A549 (cell line): ENCODE measurements around the gene TGM4. TPM values are rescaled to one million over a fixed set of nuclear protein-coding genes. Genes with fewer than 3 reads are reported as not detected.

ENCODE experiments used
- ATAC-seq, 2 experiments: fragments of 200-7000 bp in 1 of 2; fragments of >200 bp in 1 of 2; cut with Nextera tagmentation in 1 of 2; cut with Tn5 transposase in 1 of 2; 3 replicates each; pipeline versions ENCODE4 v1.8.0 to v1.9.1; 2018 to 2020; ENCODE audit warnings: mild to moderate bottlenecking in 1 of 2, moderate library complexity in 1 of 2
- CTCF ChIA-PET: fragments of 300-600 bp; sonication (Branson Sonifier 250); formaldehyde crosslinking; extraction: SDS; loops from one replicate; lab custom pipeline; 2021; ENCODE audit warnings: antibody characterized with exemption, inconsistent platforms; lab: Yijun Ruan, JAX
- POLR2A ChIA-PET: fragments of 350-600 bp; formaldehyde crosslinking; extraction: SDS; loops from one replicate; lab custom pipeline; 2021; ENCODE audit warnings: antibody characterized with exemption, inconsistent platforms; lab: Yijun Ruan, JAX
- DNase-seq, 2 experiments: peaks; one replicate each; pipeline versions ENCODE4 v3.0.0 to v3.0.0-alpha.2; 2011 to 2016; ENCODE audit warnings: low read depth in 1 of 2, low spot score in 1 of 2
- FAIRE-seq: peaks from 2 replicates; lab custom pipeline; 2011; peaks lifted over from hg19 to GRCh38; lab: Jason Lieb, UNC
- H3K27ac ChIP-seq, 2 experiments: fragments of >200 bp; sonication (Bioruptor Twin); formaldehyde crosslinking; 3 replicates each; pipeline ENCODE4 v1.5.1; 2016 to 2017
- H3K4me1 ChIP-seq: fragments of >200 bp; sonication (Bioruptor Twin); formaldehyde crosslinking; 3 replicates; pipeline ENCODE4 v1.6.1; 2016
- H3K4me2 ChIP-seq: fragments of >200 bp; sonication (Bioruptor Twin); formaldehyde crosslinking; 3 replicates; pipeline ENCODE4 v1.6.1; 2016
- H3K4me3 ChIP-seq: fragments of >200 bp; sonication (Bioruptor Twin); formaldehyde crosslinking; 3 replicates; pipeline ENCODE4 v1.5.1; 2016
- H3K9me3 ChIP-seq: fragments of >200 bp; sonication (Bioruptor Twin); formaldehyde crosslinking; 3 replicates; pipeline ENCODE4 v1.6.1; 2016
- BHLHE40 ChIP-seq: IDR thresholded peaks from 2 replicates; pipeline ENCODE4 v1.6.1; 2012; ENCODE audit warnings: low read depth, low read length, inconsistent platforms
- CBX2 ChIP-seq: fragments of 200-600 bp; sonication (generic); IDR thresholded peaks from 2 replicates; pipeline ENCODE4 v1.6.1; 2016; ENCODE audit warnings: low read depth, mild to moderate bottlenecking, borderline replicate concordance
- CHD4 ChIP-seq: fragments of 200-600 bp; sonication (generic); IDR thresholded peaks from 2 replicates; pipeline ENCODE4 v1.6.1; 2016; ENCODE audit warnings: antibody characterized with exemption, mild to moderate bottlenecking, borderline replicate concordance
- E2F6 ChIP-seq: IDR thresholded peaks from 2 replicates; pipeline ENCODE4 v1.6.1; 2012; ENCODE audit warnings: low read depth, borderline replicate concordance
- FOXS1 ChIP-seq: fragments of 250-450 bp; sonication (Bioruptor Pico); IDR thresholded peaks from 2 replicates; pipeline ENCODE4 v1.5.0; 2020; ENCODE audit warnings: mild to moderate bottlenecking, moderate library complexity
- GATA3 ChIP-seq: IDR thresholded peaks from 2 replicates; pipeline ENCODE4 v1.6.1; 2012; ENCODE audit warnings: borderline replicate concordance
- HES2 ChIP-seq: fragments of >200 bp; sonication (Bioruptor Twin); formaldehyde crosslinking; IDR thresholded peaks from 2 replicates; pipeline ENCODE4 v1.6.1; 2016
- HEYL ChIP-seq: fragments of 250-450 bp; sonication (Bioruptor Pico); IDR thresholded peaks from 2 replicates; pipeline ENCODE4 v1.8.0; 2021; ENCODE audit warnings: mild to moderate bottlenecking, moderate library complexity
- HOXA7 ChIP-seq: fragments of 250-450 bp; sonication (Bioruptor Pico); IDR thresholded peaks from 2 replicates; pipeline ENCODE4 v1.5.0; 2020; ENCODE audit warnings: mild to moderate bottlenecking, moderate library complexity
- HOXB5 ChIP-seq: fragments of 250-450 bp; sonication (Bioruptor Pico); IDR thresholded peaks from 2 replicates; pipeline ENCODE4 v1.5.0; 2020; ENCODE audit warnings: mild to moderate bottlenecking, moderate library complexity
- JUNB ChIP-seq: fragments of >200 bp; sonication (Bioruptor Twin); formaldehyde crosslinking; IDR thresholded peaks from 2 replicates; pipeline ENCODE4 v1.6.1; 2016
- KDM1A ChIP-seq: fragments of 200-600 bp; sonication (generic); IDR thresholded peaks from 2 replicates; pipeline ENCODE4 v1.6.1; 2016; ENCODE audit warnings: low read depth, mild to moderate bottlenecking
- MAFK ChIP-seq: fragments of 450-650 bp; IDR thresholded peaks from 2 replicates; pipeline ENCODE4 v1.6.1; 2014; ENCODE audit not compliant: partially characterized antibody
- NPAS2 ChIP-seq: fragments of 250-450 bp; sonication (Bioruptor Pico); IDR thresholded peaks from 2 replicates; pipeline ENCODE4 v1.8.0; 2022; ENCODE audit warnings: mild to moderate bottlenecking, moderate library complexity, borderline replicate concordance
- NR3C1 ChIP-seq: fragments of >200 bp; sonication (Bioruptor Twin); formaldehyde crosslinking; IDR thresholded peaks from 3 replicates; pipeline ENCODE4 v1.6.1; 2017
- PHF8 ChIP-seq: fragments of 200-600 bp; sonication (generic); IDR thresholded peaks from 2 replicates; pipeline ENCODE4 v1.6.1; 2016; ENCODE audit warnings: low read depth, mild to moderate bottlenecking, antibody characterized with exemption, moderate library complexity, borderline replicate concordance
- POLR2AphosphoS2 ChIP-seq: conservative IDR thresholded peaks from 2 replicates; pipeline ENCODE4 v1.6.1; 2012; ENCODE audit warnings: low read length, improper control_type of control experiment, inconsistent platforms
- RCOR1 ChIP-seq: fragments of 150-350 bp; IDR thresholded peaks from 2 replicates; pipeline ENCODE4 v1.6.1; 2014; ENCODE audit warnings: antibody characterized with exemption, low read length, low read depth
- REST ChIP-seq: fragments of 200-600 bp; sonication (generic); IDR thresholded peaks from 2 replicates; pipeline ENCODE4 v1.6.1; 2016; ENCODE audit warnings: antibody characterized with exemption, mild to moderate bottlenecking, moderate library complexity
- ZC3H11A ChIP-seq: fragments of 450-650 bp; IDR thresholded peaks from 2 replicates; pipeline ENCODE4 v1.6.1; 2014; ENCODE audit warnings: antibody characterized with exemption, mild to moderate bottlenecking
- WGBS: methylation state at CpG from one replicate; pipeline ENCODE4 v1.1.6; 2017; ENCODE audit errors: missing lambda C conversion rate; 5-methylcytosine and 5-hydroxymethylcytosine counted together
- polyA plus RNA-seq, 4 experiments: library from polyadenylated mRNA; depleted of rRNA in 3 of 4; stranded (reverse); fragments of >200 nt; fragmentation: RNase III in 1 of 4; extraction: RNeasy Plus Mini Kit Qiagen cat#74134 plus additional on column Dnase treatment in 1 of 4; gene quantifications; 2 replicates in 3 of 4; 3 replicates in 1 of 4; pipeline ENCODE4 v1.2.3, GENCODE V29; 2011 to 2017
- TF ChIP-seq, protein P1 (sequence below): IDR thresholded peaks from 2 replicates; pipeline ENCODE4 v1.6.1; 2012

Gene TGM4
- polyA plus RNA-seq, 2 of the 4 experiments (the other 2 are of a cell fraction), result 0.01 TPM; not detected in 1

GRCh38 chr3:44931791-44932190 lies 57.4 kb downstream of the TGM4 start:
- CTCF ChIA-PET, result interaction anchor here (1.1 kb wide), 1 partner anchor 17 kb away, joined by 3 read pairs; no protein-coding TSS in a partner anchor
- no peak overlapping the region for H3K27ac ChIP-seq
- H3K4me1 ChIP-seq, result no peaks in the 10 kb centered on the region
- ATAC-seq (no peak), DNase-seq (no peak), FAIRE-seq (no peak)
- H3K4me3 ChIP-seq, result no peak overlapping the region
- POLR2A ChIA-PET, result no interaction called here
- WGBS, result 89% methylated on average over 2 of the region's 2 CpGs
- H3K9me3 ChIP-seq, result no peaks in the 10 kb centered on the region
- H3K4me2 ChIP-seq, result no peak overlapping the region
- no peak for TF ChIP-seq NPAS2
- no peak for TF ChIP-seq REST
- TF ChIP-seq HEYL (CRISPR knock-in tag), result no peak
- TF ChIP-seq NR3C1, result no peak

DNA sequence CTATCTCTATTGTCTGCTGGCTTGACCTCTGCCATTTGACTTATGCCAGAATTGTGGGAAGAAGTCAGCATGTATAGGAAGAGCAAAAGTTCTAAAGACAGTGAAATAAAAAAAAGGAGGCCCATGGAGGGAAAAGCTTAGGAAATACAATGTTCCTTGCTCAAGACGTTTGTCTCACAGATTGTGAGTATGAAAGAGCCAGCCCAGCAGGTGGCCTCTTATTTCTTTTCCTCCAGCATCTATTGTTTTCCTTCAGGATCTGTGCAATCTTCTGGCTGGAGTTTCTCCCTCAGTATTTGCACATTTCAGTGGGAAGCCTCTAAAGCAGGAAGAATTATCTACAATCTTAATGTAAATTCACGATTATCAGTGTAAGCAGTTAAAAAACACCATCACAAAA lies 57.9 kb downstream of the TGM4 start:
- Histone ChIP-seq H3K4me1 (no peaks in the 10 kb centered on the region), H3K4me2 (no peak overlapping the region), H3K9me3 (no peaks in the 10 kb centered on the region), H3K4me3 (no peak overlapping the region), H3K27ac (no peak overlapping the region)
- 64% methylated on average over 2 of the region's 2 CpGs for WGBS
- ChIA-PET POLR2A (no interaction called here), CTCF (no interaction called here)
- DNase-seq, result no peak
- TF ChIP-seq RCOR1, result no peak
- TF ChIP-seq KDM1A, result no peak
- TF ChIP-seq HOXB5 (CRISPR knock-in tag), result no peak
- TF ChIP-seq HEYL (CRISPR knock-in tag), result no peak
- no peak for TF ChIP-seq JUNB
- TF ChIP-seq, protein P1, sequence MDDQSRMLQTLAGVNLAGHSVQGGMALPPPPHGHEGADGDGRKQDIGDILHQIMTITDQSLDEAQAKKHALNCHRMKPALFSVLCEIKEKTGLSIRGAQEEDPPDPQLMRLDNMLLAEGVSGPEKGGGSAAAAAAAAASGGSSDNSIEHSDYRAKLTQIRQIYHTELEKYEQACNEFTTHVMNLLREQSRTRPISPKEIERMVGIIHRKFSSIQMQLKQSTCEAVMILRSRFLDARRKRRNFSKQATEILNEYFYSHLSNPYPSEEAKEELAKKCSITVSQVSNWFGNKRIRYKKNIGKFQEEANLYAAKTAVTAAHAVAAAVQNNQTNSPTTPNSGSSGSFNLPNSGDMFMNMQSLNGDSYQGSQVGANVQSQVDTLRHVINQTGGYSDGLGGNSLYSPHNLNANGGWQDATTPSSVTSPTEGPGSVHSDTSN, result no peak
- no peak for TF ChIP-seq BHLHE40
- no peak for TF ChIP-seq CHD4
- TF ChIP-seq POLR2AphosphoS2, result no peak
- no peak for TF ChIP-seq CBX2
- no peak for TF ChIP-seq GATA3
- no peak for TF ChIP-seq REST
- TF ChIP-seq MAFK, result no peak
- TF ChIP-seq E2F6, result no peak
- TF ChIP-seq ZC3H11A, result no peak
- TF ChIP-seq HES2, result no peak
- TF ChIP-seq FOXS1 (CRISPR knock-in tag), result no peak
- TF ChIP-seq HOXA7 (CRISPR knock-in tag), result no peak
- no peak for TF ChIP-seq PHF8
- no peak for ATAC-seq
- no peak for FAIRE-seq
